ENCODE measurements around the gene ZNF786. TPM values are rescaled to one million over a fixed set of nuclear protein-coding genes. Genes with fewer than 3 reads are reported as not detected.
"Not testable (repeated sequence)": the region's sequence is repeated elsewhere in the genome, so short reads cannot be mapped to it uniquely, and the experiment has no call there.

ZNF786 gene
- total RNA-seq, 1 experiment from 2014 or later: 8.5 TPM

GRCh38 chr7:149062217-149062899 lies 28.2 kb downstream of the ZNF786 start:
- H3K27ac ChIP-seq (ENCODE audit: low read depth, low read length); CTCF ChIA-PET; H4K20me1 ChIP-seq (ENCODE audit: insufficient read depth); POLR2A ChIA-PET; DNase-seq (ENCODE audit: low read depth, low spot score); H3K27me3 ChIP-seq (ENCODE audit: insufficient read depth, low read length); H3K36me3 ChIP-seq (ENCODE audit: control insufficient read depth in 1 of 2, insufficient read depth in 2 of 2, low read length in 2 of 2); intact Hi-C loops (cut with micrococcal nuclease); RAD21 ChIA-PET (ENCODE audit: low non-redundant PET in 1 of 2, low total read pairs in 2 of 2, uncharacterized antibody in 2 of 2, unreplicated experiment in 2 of 2); H3K4me2 ChIP-seq (ENCODE audit: low read length); H3K79me2 ChIP-seq (ENCODE audit: insufficient read depth, low read length); H2AFZ ChIP-seq (ENCODE audit: low read depth, low read length, poor library complexity, severe bottlenecking); H3K9ac ChIP-seq (ENCODE audit: low read length); H3K9me2 ChIP-seq (ENCODE audit: insufficient read depth); ATAC-seq; H3K4me3 ChIP-seq (replicated peaks in 1 of 2; ENCODE audit: low read depth in 1 of 2, low read length in 2 of 2); H3K9me3 ChIP-seq (ENCODE audit: control insufficient read depth in 1 of 2, insufficient read depth in 1 of 2, low read depth in 1 of 2, low read length in 2 of 2); BruUV-seq (replicated peaks): not testable (repeated sequence)
- peaks cover 3 to 21% of the 10 kb centered on the region in 2 experiments; a peak in 3 of 4 replicates for H3K4me1 ChIP-seq (ENCODE audit: control insufficient read depth in 1 of 2, insufficient read depth in 2 of 2, low read length in 2 of 2)

GRCh38 chr7:149060156-149060555 lies 30.4 kb downstream of the ZNF786 start:
- Histone ChIP-seq H3K27me3 (ENCODE audit: insufficient read depth, low read length) (no peaks in the 10 kb centered on the region), H3K27ac (ENCODE audit: low read depth, low read length) (no peak overlapping the region), H3K4me2 (ENCODE audit: low read length) (no peak overlapping the region), H2AFZ (ENCODE audit: low read depth, low read length, poor library complexity, severe bottlenecking) (no peak overlapping the region), H4K20me1 (ENCODE audit: insufficient read depth) (no peaks in the 10 kb centered on the region), H3K4me3 (replicated peaks in 1 of 2; ENCODE audit: low read depth in 1 of 2, low read length in 2 of 2) (no peak overlapping the region), H3K9me3 (ENCODE audit: control insufficient read depth in 1 of 2, insufficient read depth in 1 of 2, low read depth in 1 of 2, low read length in 2 of 2) (no peaks in the 10 kb centered on the region), H3K4me1 (ENCODE audit: control insufficient read depth in 1 of 2, insufficient read depth in 2 of 2, low read length in 2 of 2) (peaks cover 3 to 19% of the 10 kb centered on the region in 2 experiments; a peak in 3 of 4 replicates), H3K79me2 (ENCODE audit: insufficient read depth, low read length) (no peaks in the 10 kb centered on the region), H3K9ac (ENCODE audit: low read length) (no peak overlapping the region), H3K9me2 (ENCODE audit: insufficient read depth) (no peaks in the 10 kb centered on the region), H3K36me3 (ENCODE audit: control insufficient read depth in 1 of 2, insufficient read depth in 2 of 2, low read length in 2 of 2) (no peaks in the 10 kb centered on the region)
- BruUV-seq (replicated peaks): no TSS peak
- TF ChIP-seq CTCF (IDR thresholded peaks at IDR 0.05 in 2 of 3, conservative IDR thresholded peaks at IDR 0.05 in 1 of 3; ENCODE audit: borderline replicate concordance in 1 of 3, insufficient read depth in 1 of 3, low read depth in 2 of 3, low read length in 2 of 3): no peak
- TF ChIP-seq ATF3 (IDR thresholded peaks at IDR 0.05): no peak
- TF ChIP-seq CEBPB (IDR thresholded peaks at IDR 0.05; ENCODE audit: low read depth): no peak
- no peak for TF ChIP-seq SP1 (IDR thresholded peaks at IDR 0.05; ENCODE audit: low read depth)
- no peak for TF ChIP-seq ELF1 (IDR thresholded peaks at IDR 0.05; ENCODE audit: borderline replicate concordance, low read depth)
- TF ChIP-seq POLR2AphosphoS5 (IDR thresholded peaks at IDR 0.05; ENCODE audit: low read depth, low read length): no peak
- no peak for TF ChIP-seq SRF (IDR thresholded peaks at IDR 0.05; ENCODE audit: low read depth)
- ATAC-seq: no peak
- no peak for DNase-seq (ENCODE audit: low read depth, low spot score)
- ChIA-PET RAD21 (ENCODE audit: low non-redundant PET in 1 of 2, low total read pairs in 2 of 2, uncharacterized antibody in 2 of 2, unreplicated experiment in 2 of 2) (no interaction called here), CTCF (no interaction called here), POLR2A (no interaction called here)
- intact Hi-C loops (cut with micrococcal nuclease): no loop called here

Measured in HCT116 (cell line).